Fibroblast of lung (primary cell): ENCODE measurements around the gene MS4A1. TPM values are rescaled to one million over a fixed set of nuclear protein-coding genes. Genes with fewer than 3 reads are reported as not detected.

Source experiments
- DNase-seq, 2 donors: peaks; one replicate each; pipeline versions ENCODE4 v3.0.0 to v3.0.0-alpha.2; 2010; ENCODE audit warnings: low read depth in 2 of 2
- H2AFZ ChIP-seq: 2 replicates; pipeline ENCODE4 v1.5.1; 2012; ENCODE audit warnings: low read length, control low read depth, inconsistent platforms
- H3K27ac ChIP-seq: 2 replicates; pipeline ENCODE4 v1.5.1; 2011; ENCODE audit warnings: low read length, control low read depth; ENCODE audit not compliant: insufficient read depth
- H3K27me3 ChIP-seq: 2 replicates; pipeline ENCODE4 v1.5.1; 2011; ENCODE audit warnings: mild to moderate bottlenecking, low read length; ENCODE audit not compliant: control insufficient read depth, insufficient read depth
- H3K36me3 ChIP-seq: 2 replicates; pipeline ENCODE4 v1.5.1; 2011; ENCODE audit warnings: low read length; ENCODE audit not compliant: control insufficient read depth, insufficient read depth
- H3K4me1 ChIP-seq: 2 replicates; pipeline ENCODE4 v1.5.1; 2011; ENCODE audit warnings: low read length; ENCODE audit not compliant: control insufficient read depth, insufficient read depth; ENCODE audit errors: extremely low read depth
- H3K4me2 ChIP-seq: 2 replicates; pipeline ENCODE4 v1.5.1; 2011; ENCODE audit warnings: low read length, control low read depth; ENCODE audit not compliant: insufficient read depth; ENCODE audit errors: extremely low read depth
- H3K4me3 ChIP-seq, 4 experiments: fragments of 200-600 bp in 1 of 4; sonication (generic) in 1 of 4; replicated peaks in 1 of 4; 2 replicates each; pipeline ENCODE4 v1.5.1; 2011 to 2016; ENCODE audit warnings: low read length in 4 of 4, low read depth in 3 of 4, mild to moderate bottlenecking in 3 of 4, control low read depth in 2 of 4, inconsistent platforms in 1 of 4, mixed read lengths in 1 of 4; ENCODE audit not compliant: insufficient read depth in 1 of 4; ENCODE audit errors: control extremely low read depth in 1 of 4
- H3K79me2 ChIP-seq: 2 replicates; pipeline ENCODE4 v1.5.1; 2012; ENCODE audit warnings: mild to moderate bottlenecking, low read length, inconsistent platforms; ENCODE audit not compliant: control insufficient read depth, insufficient read depth
- H3K9ac ChIP-seq: 2 replicates; pipeline ENCODE4 v1.5.1; 2011; ENCODE audit warnings: mild to moderate bottlenecking, low read length, control low read depth; ENCODE audit not compliant: insufficient read depth
- H3K9me3 ChIP-seq: 2 replicates; pipeline ENCODE4 v1.5.1; 2012; ENCODE audit warnings: low read depth, low read length; ENCODE audit not compliant: control insufficient read depth, insufficient read depth
- H4K20me1 ChIP-seq: 2 replicates; pipeline ENCODE4 v1.5.1; 2011; ENCODE audit warnings: low read length; ENCODE audit not compliant: control insufficient read depth, insufficient read depth; ENCODE audit errors: extremely low read depth
- EZH2 ChIP-seq: IDR thresholded peaks from 2 replicates; pipeline ENCODE4 v1.5.1; 2012; ENCODE audit warnings: low read length, control low read depth, mild to moderate bottlenecking; ENCODE audit errors: missing control alignments
- polyA minus RNA-seq: library from RNA; depleted of rRNA, polyadenylated mRNA; stranded (reverse); fragments of >200 nt; gene quantifications from 2 replicates; pipeline ENCODE4 v1.2.3, GENCODE V29; 2011; ENCODE audit warnings: low replicate concordance
- polyA plus RNA-seq, 2 donors: library from polyadenylated mRNA; depleted of rRNA in 1 of 2; stranded (reverse) in 1 of 2; unstranded in 1 of 2; fragments of >200 nt; gene quantifications; 2 replicates each; pipeline ENCODE4 v1.2.1, GENCODE V29; 2011 to 2012; ENCODE audit warnings: missing spikeins in 1 of 2
- total RNA-seq: library from RNA; depleted of rRNA; stranded (reverse); fragments of >200 nt; gene quantifications from 2 replicates; pipeline ENCODE4 v1.2.1, GENCODE V29; 2014
- TF ChIP-seq, protein P1 (sequence below), 2 donors: IDR thresholded peaks in 1 of 2; conservative IDR thresholded peaks in 1 of 2; 1 replicate in 1 of 2; 2 replicates in 1 of 2; pipeline ENCODE4 v1.5.1; 2011 to 2012; ENCODE audit warnings: low read length in 2 of 2, control low read depth in 1 of 2, inconsistent platforms in 1 of 2, low read depth in 1 of 2, mild to moderate bottlenecking in 1 of 2

Gene MS4A1
- not detected in 2 replicates for total RNA-seq
- polyA plus RNA-seq = not detected in 2 replicates
- polyA plus RNA-seq (2012) = not detected in 2 replicates
- polyA minus RNA-seq = not detected in 2 replicates

DNA sequence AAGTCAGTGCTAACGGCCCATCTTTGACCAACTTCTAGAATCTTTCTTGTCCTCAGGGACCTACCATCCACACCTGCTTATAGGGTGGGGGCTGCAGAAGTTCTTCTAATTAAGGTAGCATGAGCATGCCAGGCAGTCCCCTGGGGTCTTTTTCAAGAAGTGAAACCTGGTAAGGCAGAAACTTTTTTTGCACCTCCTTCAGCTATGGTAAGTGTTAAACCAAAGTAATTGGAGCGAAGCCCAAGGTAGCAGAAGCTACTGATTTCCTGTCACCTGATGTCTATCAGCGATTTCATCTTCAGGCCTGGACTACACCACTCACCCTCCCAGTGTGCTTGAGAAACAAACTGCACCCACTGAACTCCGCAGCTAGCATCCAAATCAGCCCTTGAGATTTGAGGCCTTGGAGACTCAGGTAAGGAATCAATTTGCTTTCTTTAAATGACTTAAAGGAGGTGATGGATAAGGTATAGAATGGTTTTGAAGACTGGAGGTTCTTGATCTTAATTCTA, at the start of gene MS4A1:
MS4A1 (plus strand) TSS at position 317 of the 512 bp plus-strand sequence. CDS start 6,528 bp downstream, outside the sequence.
- H3K36me3 ChIP-seq = no peaks in the 10 kb centered on the region
- no peaks in the 10 kb centered on the region for H3K9me3 ChIP-seq
- no peaks in the 10 kb centered on the region for H3K79me2 ChIP-seq
- no peak within 1 kb of the TSS for H3K9ac ChIP-seq
- TF ChIP-seq EZH2 = no peak
- TF ChIP-seq, protein P1, sequence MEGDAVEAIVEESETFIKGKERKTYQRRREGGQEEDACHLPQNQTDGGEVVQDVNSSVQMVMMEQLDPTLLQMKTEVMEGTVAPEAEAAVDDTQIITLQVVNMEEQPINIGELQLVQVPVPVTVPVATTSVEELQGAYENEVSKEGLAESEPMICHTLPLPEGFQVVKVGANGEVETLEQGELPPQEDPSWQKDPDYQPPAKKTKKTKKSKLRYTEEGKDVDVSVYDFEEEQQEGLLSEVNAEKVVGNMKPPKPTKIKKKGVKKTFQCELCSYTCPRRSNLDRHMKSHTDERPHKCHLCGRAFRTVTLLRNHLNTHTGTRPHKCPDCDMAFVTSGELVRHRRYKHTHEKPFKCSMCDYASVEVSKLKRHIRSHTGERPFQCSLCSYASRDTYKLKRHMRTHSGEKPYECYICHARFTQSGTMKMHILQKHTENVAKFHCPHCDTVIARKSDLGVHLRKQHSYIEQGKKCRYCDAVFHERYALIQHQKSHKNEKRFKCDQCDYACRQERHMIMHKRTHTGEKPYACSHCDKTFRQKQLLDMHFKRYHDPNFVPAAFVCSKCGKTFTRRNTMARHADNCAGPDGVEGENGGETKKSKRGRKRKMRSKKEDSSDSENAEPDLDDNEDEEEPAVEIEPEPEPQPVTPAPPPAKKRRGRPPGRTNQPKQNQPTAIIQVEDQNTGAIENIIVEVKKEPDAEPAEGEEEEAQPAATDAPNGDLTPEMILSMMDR (conservative IDR thresholded peaks at IDR 0.05 in 1 of 2, IDR thresholded peaks at IDR 0.05 in 1 of 2; ENCODE audit: low read depth in 1 of 2, low read length in 2 of 2) = no peak
- DNase-seq = no peak
- H3K27me3 ChIP-seq = no peaks in the 10 kb centered on the region
- H3K4me3 ChIP-seq = no peak within 1 kb of the TSS
- no peak within 1 kb of the TSS for H3K4me2 ChIP-seq
- no peak within 1 kb of the TSS for H2AFZ ChIP-seq
- no peak within 1 kb of the TSS for H3K27ac ChIP-seq
- no peaks in the 10 kb centered on the region for H3K4me1 ChIP-seq
- no peaks in the 10 kb centered on the region for H4K20me1 ChIP-seq

GRCh38 chr11:60420015-60420414, 35.6 kb upstream of the MS4A1 start:
- Histone ChIP-seq H3K27ac (no peak overlapping the region), H3K79me2 (no peaks in the 10 kb centered on the region), H3K36me3 (no peaks in the 10 kb centered on the region), H3K9ac (no peak overlapping the region), H3K4me2 (no peak overlapping the region), H4K20me1 (no peaks in the 10 kb centered on the region), H3K27me3 (no peaks in the 10 kb centered on the region), H3K9me3 (no peaks in the 10 kb centered on the region), H3K4me1 (no peaks in the 10 kb centered on the region), H3K4me3 (no peak overlapping the region), H2AFZ (no peak overlapping the region)
- TF ChIP-seq EZH2 = no peak
- TF ChIP-seq, protein P1 (conservative IDR thresholded peaks at IDR 0.05 in 1 of 2, IDR thresholded peaks at IDR 0.05 in 1 of 2; ENCODE audit: low read depth in 1 of 2, low read length in 2 of 2) = no peak
- DNase-seq = no peak

GRCh38 chr11:60422609-60423008, 33.0 kb upstream of the MS4A1 start:
- Histone ChIP-seq H3K27me3 (no peaks in the 10 kb centered on the region), H3K4me1 (no peaks in the 10 kb centered on the region), H3K27ac (no peak overlapping the region), H3K36me3 (no peaks in the 10 kb centered on the region), H3K79me2 (no peaks in the 10 kb centered on the region), H3K4me2 (no peak overlapping the region), H2AFZ (no peak overlapping the region), H3K9ac (no peak overlapping the region), H4K20me1 (no peaks in the 10 kb centered on the region), H3K4me3 (no peak overlapping the region), H3K9me3 (no peaks in the 10 kb centered on the region)
- DNase-seq = no peak
- TF ChIP-seq, protein P1 (conservative IDR thresholded peaks at IDR 0.05 in 1 of 2, IDR thresholded peaks at IDR 0.05 in 1 of 2; ENCODE audit: low read depth in 1 of 2, low read length in 2 of 2) = no peak
